GM18519 (cell line): ENCODE data around the gene ADGRL1.

ENCODE experiments used
- ATAC-seq: cut with Tn5 transposase; IDR thresholded peaks from one replicate; pipeline ENCODE4 v1.9.1; 2021; ENCODE audit warnings: mild to moderate bottlenecking, moderate library complexity; ENCODE audit not compliant: unreplicated experiment, low FRiP score

Gene ADGRL1

DNA sequence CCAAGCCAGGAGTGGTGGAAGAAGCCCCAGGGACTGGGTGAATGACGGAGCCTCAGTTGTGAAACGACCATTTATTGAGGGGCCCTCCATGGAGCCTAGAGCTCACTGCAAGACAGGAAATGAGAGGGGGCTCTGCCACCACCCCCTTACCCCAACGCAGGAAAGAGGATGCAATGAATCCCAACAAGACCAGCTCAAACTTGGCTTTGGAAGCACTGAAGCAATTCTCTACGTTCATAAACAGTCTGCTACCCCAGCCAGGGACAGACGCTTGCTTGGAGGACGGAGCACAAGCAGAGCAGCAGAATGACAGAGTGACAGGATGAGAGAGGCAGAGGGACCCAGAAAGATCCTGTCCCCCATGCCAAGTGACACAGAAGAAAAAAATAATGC lies 89.4 kb downstream of the ADGRL1 start:
- no peak for ATAC-seq

- no peak for ATAC-seq
These were observed 90.2 kb downstream of the ADGRL1 start for GRCh38 chr19:14115756-14116155.

DNA sequence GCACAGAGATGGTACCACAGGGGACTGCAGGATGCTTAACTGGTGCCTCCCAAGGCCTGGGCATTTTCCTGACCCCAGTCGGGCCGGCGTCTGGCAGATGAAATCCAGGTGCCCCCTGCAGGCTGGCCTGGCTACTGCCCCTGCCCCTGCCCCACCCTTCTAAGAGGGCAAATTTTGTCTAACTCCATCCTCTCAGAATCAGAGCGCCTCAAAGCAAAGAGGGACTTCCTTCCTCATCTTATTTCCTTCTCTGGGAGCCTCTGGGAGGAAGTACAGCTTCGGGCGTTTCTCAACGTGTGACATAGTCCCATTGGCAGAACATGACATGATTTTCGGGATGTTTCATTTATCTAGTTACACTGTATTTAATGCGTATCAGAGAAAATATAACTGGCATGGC lies 91.1 kb downstream of the ADGRL1 start:
- no peak for ATAC-seq

GRCh38 chr19:14114439-14114838 lies 91.5 kb downstream of the ADGRL1 start:
- ATAC-seq = no peak

DNA sequence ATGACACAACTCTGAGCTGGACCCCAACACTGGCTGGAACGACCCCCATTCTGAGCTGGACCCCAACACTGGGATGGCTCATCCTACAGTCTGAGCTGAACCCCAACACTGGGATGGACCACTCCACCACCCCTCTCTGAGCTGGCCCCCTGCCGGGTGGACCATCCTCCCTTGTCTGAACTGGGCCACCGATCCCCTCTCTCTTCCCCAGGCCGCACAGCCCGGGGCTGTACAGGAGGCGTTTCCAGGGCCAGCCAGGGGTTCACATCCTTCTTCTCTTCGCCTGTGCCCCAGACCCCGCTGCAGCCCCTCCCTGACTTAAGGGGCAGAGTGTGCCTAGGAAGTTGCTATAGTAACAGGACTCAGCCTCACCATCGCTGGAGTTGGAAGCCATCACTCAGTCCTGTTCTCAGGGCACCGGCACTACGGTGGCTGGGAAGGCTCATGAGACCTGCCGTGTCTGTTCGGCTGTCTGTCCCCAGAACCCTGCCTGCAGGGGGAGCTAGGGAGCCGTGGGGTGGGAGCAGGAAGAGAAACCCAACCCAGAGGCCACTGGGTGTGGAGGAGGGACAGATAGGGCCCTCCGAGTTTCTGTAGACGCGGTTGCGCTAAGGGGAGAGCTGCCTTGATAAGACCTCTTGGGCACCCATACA lies 92.1 kb downstream of the ADGRL1 start:
- no peak for ATAC-seq

GRCh38 chr19:14112809-14113385 lies 93.1 kb downstream of the ADGRL1 start:
- no peak for ATAC-seq

- no peak for ATAC-seq
These were observed 93.7 kb downstream of the ADGRL1 start for GRCh38 chr19:14112051-14112808.

GRCh38 chr19:14111486-14111885 lies 94.5 kb downstream of the ADGRL1 start:
- ATAC-seq = no peak

DNA sequence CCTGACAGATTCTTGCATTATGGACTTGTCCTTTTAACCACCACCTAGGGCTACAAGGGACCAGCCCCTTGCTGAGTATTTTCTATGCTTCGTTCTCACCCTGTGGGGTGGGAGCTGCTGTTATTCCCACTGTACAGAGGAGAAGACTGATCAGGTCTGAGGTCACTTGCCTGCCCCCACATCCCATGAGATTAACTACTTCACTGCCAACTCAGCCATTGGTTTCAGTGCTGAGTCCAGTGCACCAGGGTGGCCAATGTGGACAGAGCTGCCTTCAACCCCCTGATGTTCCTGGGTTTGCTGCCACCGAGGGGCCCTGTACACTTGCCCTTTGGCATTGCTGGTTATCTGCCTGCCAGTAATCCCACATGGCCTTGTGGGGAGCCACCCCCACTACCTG lies 95.3 kb downstream of the ADGRL1 start:
- ATAC-seq = no peak

- no peak for ATAC-seq
These were observed 98.1 kb downstream of the ADGRL1 start for GRCh38 chr19:14107581-14108461.

DNA sequence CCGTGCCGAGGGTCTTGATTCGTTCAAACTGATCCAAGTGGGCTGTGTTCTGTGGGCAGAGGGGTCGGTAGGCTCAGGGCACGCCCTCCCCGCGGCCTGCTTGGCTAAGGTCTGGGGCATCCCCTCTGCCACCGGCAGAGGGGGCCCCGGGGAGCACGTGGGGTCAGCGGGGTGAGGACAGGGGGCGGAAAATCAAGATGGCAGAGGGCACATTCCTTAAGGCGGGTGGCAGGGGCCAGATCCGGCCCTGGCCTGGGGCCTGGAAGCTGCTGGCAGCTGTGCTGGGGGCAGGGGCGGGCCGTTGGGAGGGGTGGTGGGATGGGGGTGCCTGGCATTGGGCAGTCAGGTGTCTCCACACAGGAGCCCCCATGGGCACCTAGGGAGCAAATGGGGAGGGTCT lies 99.1 kb downstream of the ADGRL1 start:
- ATAC-seq = no peak

DNA sequence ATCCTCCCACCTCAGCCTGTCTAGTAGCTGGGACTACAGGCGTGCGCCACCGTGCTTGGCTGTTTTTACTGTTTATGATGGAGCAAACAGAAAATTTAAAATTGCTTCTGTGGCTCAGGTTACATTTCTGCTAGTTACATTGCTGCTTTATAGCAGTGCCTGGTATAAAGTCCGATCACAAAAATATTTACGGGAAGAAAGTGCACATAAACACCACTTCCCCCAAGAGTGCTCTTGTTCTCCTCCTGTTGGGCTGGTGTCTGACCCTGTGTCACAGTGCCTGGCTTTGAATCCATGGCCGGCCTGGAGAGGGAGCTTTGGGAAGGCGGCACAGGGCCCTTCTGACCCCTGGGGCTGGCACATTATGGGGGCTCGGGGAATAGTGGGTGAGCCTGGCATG lies 100.3 kb downstream of the ADGRL1 start:
- ATAC-seq = no peak

- no peak for ATAC-seq
These were observed 102.7 kb downstream of the ADGRL1 start for GRCh38 chr19:14103310-14103709.

DNA sequence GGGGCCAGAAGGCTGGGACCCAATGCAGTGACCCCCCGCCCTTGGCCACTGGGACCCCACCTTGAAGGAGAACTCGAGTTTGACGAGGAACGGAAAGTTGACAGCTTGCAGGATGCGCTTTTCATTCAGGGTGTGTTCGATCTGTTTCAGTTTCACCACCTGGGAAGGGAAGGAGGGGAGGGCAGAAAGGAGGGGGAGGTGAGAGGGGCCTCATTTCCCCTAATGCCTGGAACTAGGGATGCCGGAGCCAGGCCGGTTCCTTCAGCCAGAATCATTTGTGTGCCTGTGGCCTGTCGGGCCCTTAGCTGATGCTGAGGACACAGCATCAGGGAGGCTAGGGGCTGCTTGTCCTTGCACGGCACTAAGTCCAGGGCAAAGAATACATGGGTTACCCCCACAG lies 103.2 kb downstream of the ADGRL1 start:
- ATAC-seq = no peak

DNA sequence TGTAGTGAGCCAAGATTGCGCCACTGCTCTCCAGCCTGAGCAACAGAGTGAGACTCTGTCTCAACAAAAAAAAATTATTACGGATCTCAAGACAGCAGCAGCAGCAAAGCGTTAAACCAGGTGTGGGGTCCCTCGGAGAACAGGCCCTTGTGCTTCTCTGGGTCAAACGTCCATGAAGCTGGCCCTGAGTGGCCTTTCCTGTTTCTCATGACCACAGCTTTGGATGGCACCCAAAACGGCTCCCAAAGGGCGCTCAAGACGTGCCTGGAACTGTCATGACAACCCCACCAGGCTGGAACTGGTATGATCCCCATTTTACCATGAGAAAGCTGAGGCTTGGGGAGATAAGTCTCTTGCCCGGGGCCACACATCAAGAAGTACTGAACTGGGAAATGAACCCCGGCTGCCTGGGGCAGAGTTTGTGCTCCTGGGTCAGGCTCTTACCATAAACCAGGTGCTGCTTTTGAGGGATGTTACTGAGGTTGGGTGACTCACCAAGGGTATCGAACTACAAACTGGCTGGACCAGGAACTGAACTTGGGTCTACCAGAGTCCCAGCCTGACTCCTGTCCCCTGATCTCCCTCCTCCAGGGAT lies 103.8 kb downstream of the ADGRL1 start:
- no peak for ATAC-seq

GRCh38 chr19:14101003-14101545 lies 104.9 kb downstream of the ADGRL1 start:
- ATAC-seq = no peak
